Upper lobe of left lung (tissue), 4 donors: ENCODE data around the gene UGT1A8.

Experiments
- POLR2AphosphoS5 ChIP-seq, 2 donors: sonication (generic); formaldehyde crosslinking; IDR thresholded peaks; one replicate each; pipeline ENCODE4 v1.5.1; 2017; ENCODE audit warnings: antibody characterized with exemption in 2 of 2
- TF ChIP-seq, protein P1 (sequence below), 6 experiments: fragments of 450-650 bp in 4 of 6; fragments of 200-600 bp in 2 of 6; sonication (generic) in 2 of 6; IDR thresholded peaks; one replicate each; pipeline ENCODE4 v1.5.1; 2016 to 2019; ENCODE audit warnings: antibody characterized with exemption in 6 of 6

DNA sequence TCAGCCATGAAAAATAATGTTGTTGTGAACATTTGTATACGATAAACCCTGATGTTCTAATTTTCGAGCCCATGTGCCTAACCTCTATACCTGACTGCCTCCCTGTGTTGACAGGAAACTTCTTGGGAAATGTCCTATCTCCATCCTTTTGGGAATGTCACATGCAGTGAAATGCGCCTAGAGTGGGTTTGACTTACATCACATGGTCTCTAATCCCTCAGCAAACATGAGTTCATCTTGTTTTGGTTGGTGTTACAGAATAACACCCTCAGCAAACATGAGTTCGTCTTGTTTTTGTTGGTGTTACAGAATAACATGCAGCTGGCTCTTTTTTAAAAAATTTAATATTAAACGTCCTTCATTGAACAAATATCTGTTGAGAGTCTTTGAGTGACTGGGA lies 70.9 kb downstream of the UGT1A8 start:
- TF ChIP-seq, protein P1, sequence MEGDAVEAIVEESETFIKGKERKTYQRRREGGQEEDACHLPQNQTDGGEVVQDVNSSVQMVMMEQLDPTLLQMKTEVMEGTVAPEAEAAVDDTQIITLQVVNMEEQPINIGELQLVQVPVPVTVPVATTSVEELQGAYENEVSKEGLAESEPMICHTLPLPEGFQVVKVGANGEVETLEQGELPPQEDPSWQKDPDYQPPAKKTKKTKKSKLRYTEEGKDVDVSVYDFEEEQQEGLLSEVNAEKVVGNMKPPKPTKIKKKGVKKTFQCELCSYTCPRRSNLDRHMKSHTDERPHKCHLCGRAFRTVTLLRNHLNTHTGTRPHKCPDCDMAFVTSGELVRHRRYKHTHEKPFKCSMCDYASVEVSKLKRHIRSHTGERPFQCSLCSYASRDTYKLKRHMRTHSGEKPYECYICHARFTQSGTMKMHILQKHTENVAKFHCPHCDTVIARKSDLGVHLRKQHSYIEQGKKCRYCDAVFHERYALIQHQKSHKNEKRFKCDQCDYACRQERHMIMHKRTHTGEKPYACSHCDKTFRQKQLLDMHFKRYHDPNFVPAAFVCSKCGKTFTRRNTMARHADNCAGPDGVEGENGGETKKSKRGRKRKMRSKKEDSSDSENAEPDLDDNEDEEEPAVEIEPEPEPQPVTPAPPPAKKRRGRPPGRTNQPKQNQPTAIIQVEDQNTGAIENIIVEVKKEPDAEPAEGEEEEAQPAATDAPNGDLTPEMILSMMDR (IDR thresholded peaks at IDR 0.05) = no peak
- TF ChIP-seq POLR2AphosphoS5 (IDR thresholded peaks at IDR 0.05) = no peak
